Type B pancreatic cell (in vitro differentiated cells): ENCODE measurements around the gene MBTD1. TPM values are rescaled to one million over a fixed set of nuclear protein-coding genes. Genes with fewer than 3 reads are reported as not detected.

Experiments used
- DNase-seq: peaks from one replicate; pipeline ENCODE4 v3.0.0; 2021; ENCODE audit warnings: mixed read lengths; ENCODE audit not compliant: unreplicated experiment; ENCODE audit errors: extremely low spot score
- H3K27ac Mint-ChIP-seq: 2 replicates; pipeline ENCODE4 v1.8.0; 2021; ENCODE audit warnings: mild to moderate bottlenecking, mixed read lengths
- H3K27me3 Mint-ChIP-seq: 2 replicates; pipeline ENCODE4 v1.8.0; 2021; ENCODE audit warnings: mixed read lengths
- H3K36me3 Mint-ChIP-seq: 2 replicates; pipeline ENCODE4 v1.8.0; 2021; ENCODE audit warnings: mixed read lengths
- H3K4me1 Mint-ChIP-seq: one replicate; pipeline ENCODE4 v1.8.0; 2021; ENCODE audit warnings: mixed read lengths; ENCODE audit not compliant: unreplicated experiment
- H3K4me3 Mint-ChIP-seq: 2 replicates; pipeline ENCODE4 v1.8.0; 2021; ENCODE audit warnings: mild to moderate bottlenecking, mixed read lengths
- H3K9me3 Mint-ChIP-seq: 2 replicates; pipeline ENCODE4 v1.8.0; 2021; ENCODE audit warnings: mixed read lengths
- total RNA-seq: library from RNA; stranded (reverse); gene quantifications from 2 replicates; pipeline ENCODE4 v1.2.1, GENCODE V29; 2021; ENCODE audit warnings: low replicate concordance
- TF ChIP-seq, protein P1 (sequence below): fragments of 200-600 bp; sonication (generic); conservative IDR thresholded peaks from 2 replicates; pipeline ENCODE4 v1.5.0; 2021; ENCODE audit warnings: antibody characterized with exemption, mild to moderate bottlenecking

Gene MBTD1
- total RNA-seq, 1 donor from 2014 or later, result 35.9 TPM

DNA sequence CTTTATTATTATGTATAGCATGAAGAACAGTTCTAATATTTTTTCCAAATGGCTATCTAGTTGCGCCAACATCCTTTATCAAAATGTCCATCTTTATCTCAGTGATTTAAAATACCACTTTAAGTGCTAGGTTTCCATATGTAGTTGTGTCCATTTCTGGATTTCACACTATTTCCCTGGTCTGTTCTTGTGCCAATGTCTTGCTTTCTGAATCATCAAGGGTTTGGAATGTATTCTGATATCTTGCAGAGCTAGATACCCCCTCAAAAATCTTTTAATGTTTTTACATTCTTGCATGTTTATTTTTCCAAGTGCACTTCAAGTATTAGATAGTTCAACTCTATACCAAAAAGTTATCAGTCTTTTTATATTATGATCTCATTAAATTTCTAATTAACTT is 14.3 kb downstream of the MBTD1 start:
- DNase-seq, result no peak
- TF ChIP-seq, protein P1, sequence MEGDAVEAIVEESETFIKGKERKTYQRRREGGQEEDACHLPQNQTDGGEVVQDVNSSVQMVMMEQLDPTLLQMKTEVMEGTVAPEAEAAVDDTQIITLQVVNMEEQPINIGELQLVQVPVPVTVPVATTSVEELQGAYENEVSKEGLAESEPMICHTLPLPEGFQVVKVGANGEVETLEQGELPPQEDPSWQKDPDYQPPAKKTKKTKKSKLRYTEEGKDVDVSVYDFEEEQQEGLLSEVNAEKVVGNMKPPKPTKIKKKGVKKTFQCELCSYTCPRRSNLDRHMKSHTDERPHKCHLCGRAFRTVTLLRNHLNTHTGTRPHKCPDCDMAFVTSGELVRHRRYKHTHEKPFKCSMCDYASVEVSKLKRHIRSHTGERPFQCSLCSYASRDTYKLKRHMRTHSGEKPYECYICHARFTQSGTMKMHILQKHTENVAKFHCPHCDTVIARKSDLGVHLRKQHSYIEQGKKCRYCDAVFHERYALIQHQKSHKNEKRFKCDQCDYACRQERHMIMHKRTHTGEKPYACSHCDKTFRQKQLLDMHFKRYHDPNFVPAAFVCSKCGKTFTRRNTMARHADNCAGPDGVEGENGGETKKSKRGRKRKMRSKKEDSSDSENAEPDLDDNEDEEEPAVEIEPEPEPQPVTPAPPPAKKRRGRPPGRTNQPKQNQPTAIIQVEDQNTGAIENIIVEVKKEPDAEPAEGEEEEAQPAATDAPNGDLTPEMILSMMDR, result no peak
- Mint-ChIP-seq H3K4me1 (no peaks in the 10 kb centered on the region), H3K27me3 (no peaks in the 10 kb centered on the region), H3K4me3 (no peak overlapping the region), H3K27ac (no peak overlapping the region), H3K9me3 (no peaks in the 10 kb centered on the region), H3K36me3 (peaks cover 10% of the 10 kb centered on the region)

DNA sequence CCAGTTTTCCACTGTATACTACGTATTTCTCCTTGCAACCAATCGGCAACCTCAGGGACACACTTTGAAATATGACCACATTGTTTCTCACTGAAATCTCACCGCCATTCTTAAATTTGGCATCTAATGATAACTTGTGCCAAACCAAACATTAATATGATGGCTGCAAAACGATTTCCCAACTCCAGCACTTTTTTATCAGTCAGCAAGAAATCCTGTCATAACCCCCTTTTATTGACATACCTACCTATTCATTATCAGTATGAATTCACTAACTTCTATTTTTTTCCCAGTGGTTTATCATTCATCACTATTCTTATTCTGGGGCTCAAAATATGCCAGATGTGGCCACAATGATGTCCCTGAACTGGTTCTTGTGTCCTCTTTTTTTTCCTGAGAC is 15.8 kb downstream of the MBTD1 start:
- Mint-ChIP-seq H3K27ac (no peak overlapping the region), H3K9me3 (no peaks in the 10 kb centered on the region), H3K4me1 (no peaks in the 10 kb centered on the region), H3K36me3 (peaks cover 6% of the 10 kb centered on the region), H3K4me3 (no peak overlapping the region), H3K27me3 (no peaks in the 10 kb centered on the region)
- DNase-seq, result no peak
- TF ChIP-seq, protein P1, result no peak

DNA sequence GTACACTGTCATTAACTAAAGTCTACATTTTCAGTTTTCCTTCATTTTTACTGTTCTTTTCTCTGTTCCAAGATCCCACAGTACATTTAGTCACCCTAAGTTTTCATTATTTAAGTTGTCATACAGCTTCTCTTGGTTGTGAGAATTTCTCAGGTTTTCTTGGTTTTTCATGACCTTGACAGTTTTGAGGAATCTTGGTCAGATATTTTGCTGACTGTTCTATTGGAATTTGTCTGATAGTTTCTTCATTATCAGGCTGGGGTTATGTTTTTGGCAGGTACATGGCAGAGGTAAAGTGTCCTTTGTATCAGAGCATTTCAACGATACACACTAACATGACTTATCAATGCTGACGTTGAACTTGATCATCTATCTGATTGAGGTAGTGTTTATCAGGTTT is 19.6 kb downstream of the MBTD1 start:
- DNase-seq, result no peak

DNA sequence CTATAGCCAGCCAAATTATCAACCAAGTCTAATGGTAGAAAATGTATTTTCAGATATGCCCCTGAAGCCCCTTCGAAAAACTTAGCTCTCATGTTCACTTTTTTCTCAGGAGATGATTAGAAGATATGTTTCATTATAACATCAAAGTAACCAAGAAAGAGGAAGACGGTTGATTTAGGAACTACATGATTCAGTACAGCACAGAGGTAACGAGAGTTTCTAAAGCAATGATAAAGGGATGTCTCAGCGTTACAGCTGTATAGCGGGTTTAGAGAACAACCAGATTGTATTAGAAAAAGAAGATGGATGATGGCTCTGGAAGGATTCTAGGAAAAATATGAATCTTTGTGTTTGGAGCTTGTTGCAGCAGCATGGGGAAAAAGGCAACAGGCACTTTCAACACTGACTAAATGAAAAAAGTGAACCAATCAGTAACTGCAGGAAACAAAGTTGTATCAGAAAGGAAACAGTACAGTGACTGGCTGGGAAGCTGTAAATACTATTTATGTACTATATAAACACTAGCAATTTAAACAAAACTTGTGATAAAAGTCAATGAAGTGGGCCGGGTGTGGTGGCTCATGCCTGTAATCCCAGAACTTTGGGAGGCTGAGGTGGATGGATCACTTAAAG is 21.5 kb downstream of the MBTD1 start:
- H3K4me3 Mint-ChIP-seq, result no peak overlapping the region
- no peak overlapping the region for H3K27ac Mint-ChIP-seq

More for the DNA sequence above, 19.6 kb downstream of the MBTD1 start:
- H3K27ac Mint-ChIP-seq, result no peak overlapping the region
- H3K27me3 Mint-ChIP-seq, result no peaks in the 10 kb centered on the region
- H3K4me1 Mint-ChIP-seq, result no peaks in the 10 kb centered on the region
- H3K36me3 Mint-ChIP-seq, result peaks cover 17% of the 10 kb centered on the region
- no peaks in the 10 kb centered on the region for H3K9me3 Mint-ChIP-seq
- H3K4me3 Mint-ChIP-seq, result no peak overlapping the region
- TF ChIP-seq, protein P1, result no peak

DNA sequence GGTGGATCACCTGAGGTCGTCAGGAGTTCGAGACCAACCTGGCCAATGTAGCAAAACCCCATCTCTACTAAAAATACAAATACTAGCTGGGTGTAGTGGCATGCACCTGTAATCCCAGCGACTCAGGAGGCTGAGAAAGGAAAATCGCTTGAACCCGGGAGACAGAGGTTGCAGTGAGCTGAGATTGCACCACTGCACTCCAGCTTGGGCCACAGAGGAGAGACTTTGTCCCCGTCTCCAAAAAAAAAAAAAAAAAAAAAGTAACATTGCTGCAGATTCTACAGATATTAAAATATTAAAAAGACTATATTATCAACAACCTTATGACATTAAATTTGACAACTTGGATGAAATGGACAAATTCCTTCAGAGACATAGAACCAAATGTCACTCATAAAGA is 25.7 kb downstream of the MBTD1 start:
- Mint-ChIP-seq H3K36me3 (peaks cover 36% of the 10 kb centered on the region), H3K27me3 (no peaks in the 10 kb centered on the region), H3K9me3 (no peaks in the 10 kb centered on the region), H3K4me3 (no peak overlapping the region), H3K27ac (no peak overlapping the region), H3K4me1 (peaks cover 8% of the 10 kb centered on the region)
- TF ChIP-seq, protein P1, result no peak
- DNase-seq, result no peak

More for the DNA sequence above, 21.5 kb downstream of the MBTD1 start:
- H3K36me3 Mint-ChIP-seq, result peaks cover 22% of the 10 kb centered on the region
- H3K9me3 Mint-ChIP-seq, result no peaks in the 10 kb centered on the region
- TF ChIP-seq, protein P1, result no peak
- H3K4me1 Mint-ChIP-seq, result no peaks in the 10 kb centered on the region
- no peak for DNase-seq
- no peaks in the 10 kb centered on the region for H3K27me3 Mint-ChIP-seq
